GM23338 (cell line): Measurements from ENCODE around the gene ANKFY1. TPM values are rescaled to one million over a fixed set of nuclear protein-coding genes. Genes with fewer than 3 reads are reported as not detected.

Source experiments
- ATAC-seq: fragments of 200-7000 bp; cut with Tn5 transposase; 3 replicates; pipeline ENCODE4 v1.9.1; 2020
- DNase-seq: peaks from one replicate; pipeline ENCODE4 v3.0.0-alpha.2; 2015; ENCODE audit warnings: low spot score
- H2AFZ ChIP-seq: fragments of 200-600 bp; sonication (generic); 2 replicates; pipeline ENCODE4 v1.8.0; 2016; ENCODE audit warnings: antibody characterized with exemption, mild to moderate bottlenecking, moderate library complexity
- H3F3A ChIP-seq: fragments of 200-600 bp; sonication (generic); replicated peaks from 2 replicates; pipeline ENCODE4 v1.8.0; 2017; ENCODE audit warnings: antibody characterized with exemption, mixed run types, low read depth
- H3K27ac ChIP-seq: fragments of 200-600 bp; sonication (generic); 2 replicates; pipeline ENCODE4 v1.6.1; 2016; ENCODE audit warnings: low read depth
- H3K27me3 ChIP-seq: fragments of 200-600 bp; sonication (generic); 2 replicates; pipeline ENCODE4 v1.8.0; 2016; ENCODE audit warnings: mild to moderate bottlenecking, mixed run types, moderate library complexity; ENCODE audit not compliant: insufficient read depth
- H3K36me3 ChIP-seq: fragments of 200-600 bp; sonication (generic); 2 replicates; pipeline ENCODE4 v1.8.0; 2016; ENCODE audit warnings: mild to moderate bottlenecking; ENCODE audit not compliant: insufficient read depth
- H3K4me1 ChIP-seq: fragments of 200-600 bp; sonication (generic); 2 replicates; pipeline ENCODE4 v1.8.0; 2016; ENCODE audit warnings: mild to moderate bottlenecking, moderate library complexity; ENCODE audit not compliant: insufficient read depth
- H3K4me2 ChIP-seq: fragments of 200-600 bp; sonication (generic); 2 replicates; pipeline ENCODE4 v1.7.1; 2017; ENCODE audit warnings: mixed run types
- H3K4me3 ChIP-seq: fragments of 200-600 bp; sonication (generic); 2 replicates; pipeline ENCODE4 v1.6.1; 2016; ENCODE audit warnings: mixed run types
- H3K79me2 ChIP-seq: fragments of 200-600 bp; sonication (generic); replicated peaks from 2 replicates; pipeline ENCODE4 v1.8.0; 2017; ENCODE audit warnings: mild to moderate bottlenecking; ENCODE audit not compliant: insufficient read depth
- H3K9me2 ChIP-seq: fragments of 200-600 bp; sonication (generic); 2 replicates; pipeline ENCODE4 v1.8.0; 2017; ENCODE audit not compliant: insufficient read depth
- H4K20me1 ChIP-seq: fragments of 200-600 bp; sonication (generic); replicated peaks from 2 replicates; pipeline ENCODE4 v1.8.0; 2017; ENCODE audit warnings: mild to moderate bottlenecking; ENCODE audit not compliant: insufficient read depth
- H3K27ac Mint-ChIP-seq: 2 replicates; pipeline ENCODE4 v1.8.0; 2020; ENCODE audit warnings: inconsistent platforms, mild to moderate bottlenecking, moderate library complexity, mixed read lengths
- H3K27me3 Mint-ChIP-seq: 3 replicates; pipeline ENCODE4 v1.8.0; 2022; ENCODE audit warnings: low read depth, mild to moderate bottlenecking, moderate library complexity, mixed read lengths, inconsistent platforms; ENCODE audit not compliant: insufficient read depth, poor library complexity
- H3K36me3 Mint-ChIP-seq: 3 replicates; pipeline ENCODE4 v1.8.0; 2021; ENCODE audit warnings: low read depth, mild to moderate bottlenecking, inconsistent platforms, moderate library complexity, mixed read lengths
- H3K4me1 Mint-ChIP-seq: 3 replicates; pipeline ENCODE4 v1.8.0; 2020; ENCODE audit warnings: mild to moderate bottlenecking, inconsistent platforms, mixed read lengths
- H3K4me3 Mint-ChIP-seq: 3 replicates; pipeline ENCODE4 v1.8.0; 2021; ENCODE audit warnings: moderate library complexity, mild to moderate bottlenecking, inconsistent platforms, mixed read lengths
- H3K9me3 Mint-ChIP-seq: 3 replicates; pipeline ENCODE4 v1.8.0; 2020; ENCODE audit warnings: moderate library complexity, mild to moderate bottlenecking, inconsistent platforms, mixed read lengths
- CREB1 ChIP-seq: fragments of 250-450 bp; sonication (Bioruptor Pico); IDR thresholded peaks from 2 replicates; pipeline ENCODE4 v1.5.0; 2020; ENCODE audit warnings: low read depth, mild to moderate bottlenecking, moderate library complexity
- EZH2 ChIP-seq: fragments of 200-600 bp; sonication (generic); IDR thresholded peaks from one replicate; pipeline ENCODE4 v1.8.0; 2017; ENCODE audit warnings: antibody characterized with exemption, mild to moderate bottlenecking, low read depth; ENCODE audit not compliant: unreplicated experiment
- EZH2phosphoT487 ChIP-seq: fragments of 200-600 bp; sonication (generic); IDR thresholded peaks from one replicate; pipeline ENCODE4 v1.8.1; 2018; ENCODE audit warnings: antibody characterized with exemption; ENCODE audit not compliant: unreplicated experiment
- JUNB ChIP-seq: IDR thresholded peaks from one replicate; pipeline ENCODE4 v1.6.1; 2016; ENCODE audit warnings: antibody characterized with exemption; ENCODE audit not compliant: unreplicated experiment
- NANOG ChIP-seq: IDR thresholded peaks from 2 replicates; pipeline ENCODE4 v1.6.1; 2016; ENCODE audit warnings: antibody characterized with exemption, borderline replicate concordance
- POLR2AphosphoS5 ChIP-seq: IDR thresholded peaks from 2 replicates; pipeline ENCODE4 v1.6.1; 2016; ENCODE audit warnings: antibody characterized with exemption, low read depth
- STAT1 ChIP-seq: IDR thresholded peaks from one replicate; pipeline ENCODE4 v1.6.1; 2016; ENCODE audit warnings: antibody characterized with exemption; ENCODE audit not compliant: unreplicated experiment
- ZNF114 ChIP-seq: fragments of 250-450 bp; sonication (Bioruptor Pico); IDR thresholded peaks from 2 replicates; pipeline ENCODE4 v1.5.0; 2020; ENCODE audit warnings: mild to moderate bottlenecking, moderate library complexity
- ZNF331 ChIP-seq: fragments of 250-450 bp; sonication (Bioruptor Pico); IDR thresholded peaks from 2 replicates; pipeline ENCODE4 v1.5.0; 2020; ENCODE audit warnings: low read depth, mild to moderate bottlenecking, moderate library complexity
- polyA plus RNA-seq: library from polyadenylated mRNA; unstranded; fragments of >200 nt; fragmentation: Nextera tagmentation; extraction: Ambion mirVana; gene quantifications from 2 replicates; pipeline ENCODE4 v1.2.1, GENCODE V29; 2016
- total RNA-seq: library from RNA; depleted of rRNA; stranded (reverse); fragments of >200 nt; shearing (Covaris generic); gene quantifications from 2 replicates; pipeline ENCODE4 v1.2.3, GENCODE V29; 2014
- TF ChIP-seq, protein P1 (sequence below): fragments of 250-450 bp; sonication (Bioruptor Pico); IDR thresholded peaks from 2 replicates; pipeline ENCODE4 v1.5.0; 2020; ENCODE audit warnings: mild to moderate bottlenecking, moderate library complexity
- TF ChIP-seq, protein P2 (sequence below): IDR thresholded peaks from one replicate; pipeline ENCODE4 v1.6.1; 2018; ENCODE audit warnings: antibody characterized with exemption; ENCODE audit not compliant: unreplicated experiment
- TF ChIP-seq, protein P3 (sequence below): IDR thresholded peaks from 2 replicates; pipeline ENCODE4 v1.6.1; 2016; ENCODE audit warnings: antibody characterized with exemption
- TF ChIP-seq, protein P4 (sequence below), 2 experiments: fragments of 200-600 bp in 1 of 2; sonication (generic) in 1 of 2; conservative IDR thresholded peaks; 2 replicates each; pipeline versions ENCODE4 v1.5.1 to v1.6.1; 2016 to 2017; ENCODE audit warnings: antibody characterized with exemption in 2 of 2, low read depth in 2 of 2, mild to moderate bottlenecking in 2 of 2, moderate library complexity in 1 of 2

The ANKFY1 gene
- total and polyA plus RNA-seq, 2 experiments from 2014 or later = 12.9 to 44.4 TPM

DNA sequence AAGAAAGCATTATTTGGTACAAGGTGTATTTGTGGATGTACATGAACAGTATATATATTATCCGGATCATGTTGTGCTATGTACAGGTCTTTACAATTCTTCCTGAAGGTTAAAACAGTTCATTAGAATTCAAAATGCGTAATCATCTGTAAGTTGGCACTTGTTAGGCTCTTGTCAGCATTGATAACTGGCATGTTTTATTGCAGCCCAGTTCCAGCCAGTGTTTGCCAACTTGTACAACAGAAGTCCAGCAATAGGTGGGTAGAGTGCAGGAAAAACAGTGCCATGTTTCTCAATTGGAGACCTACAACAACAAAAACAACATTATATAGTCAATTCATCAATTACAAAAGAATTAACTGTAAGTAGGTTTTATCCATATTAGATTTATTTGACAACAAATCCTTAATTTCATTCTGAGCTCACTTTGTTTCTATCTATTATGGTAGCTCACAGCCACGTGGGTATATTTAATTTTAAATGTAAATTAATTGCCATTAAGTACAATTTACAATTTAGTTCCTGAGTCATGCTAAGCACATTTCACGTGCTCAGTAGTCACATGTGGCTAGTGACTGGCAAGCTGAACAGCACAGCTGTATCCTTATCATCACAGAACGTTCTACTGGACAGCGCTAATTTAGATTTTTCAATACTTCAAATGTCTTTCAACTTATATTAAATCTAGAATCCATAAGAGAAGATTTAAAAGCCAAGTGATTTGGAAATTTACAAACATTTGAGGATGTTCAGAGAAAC is 8.6 kb upstream of the ANKFY1 start:
- Mint-ChIP-seq H3K4me1 (peaks cover 7% of the 10 kb centered on the region; the same call in 2 of the 3 replicates), H3K36me3 (peaks cover 52% of the 10 kb centered on the region; the same call in 2 of the 3 replicates), H3K27me3 (no peaks in the 10 kb centered on the region), H3K4me3 (no peak overlapping the region), H3K9me3 (no peaks in the 10 kb centered on the region; the same call in 2 of the 3 replicates), H3K27ac (no peak overlapping the region; the same call in 1 of the 2 replicates)
- peaks cover 26% of the 10 kb centered on the region for H3K36me3 ChIP-seq
- no peak for TF ChIP-seq ZNF114 (CRISPR knock-in tag)
- no peak for TF ChIP-seq POLR2AphosphoS5
- TF ChIP-seq EZH2 = no peak
- TF ChIP-seq, protein P1, sequence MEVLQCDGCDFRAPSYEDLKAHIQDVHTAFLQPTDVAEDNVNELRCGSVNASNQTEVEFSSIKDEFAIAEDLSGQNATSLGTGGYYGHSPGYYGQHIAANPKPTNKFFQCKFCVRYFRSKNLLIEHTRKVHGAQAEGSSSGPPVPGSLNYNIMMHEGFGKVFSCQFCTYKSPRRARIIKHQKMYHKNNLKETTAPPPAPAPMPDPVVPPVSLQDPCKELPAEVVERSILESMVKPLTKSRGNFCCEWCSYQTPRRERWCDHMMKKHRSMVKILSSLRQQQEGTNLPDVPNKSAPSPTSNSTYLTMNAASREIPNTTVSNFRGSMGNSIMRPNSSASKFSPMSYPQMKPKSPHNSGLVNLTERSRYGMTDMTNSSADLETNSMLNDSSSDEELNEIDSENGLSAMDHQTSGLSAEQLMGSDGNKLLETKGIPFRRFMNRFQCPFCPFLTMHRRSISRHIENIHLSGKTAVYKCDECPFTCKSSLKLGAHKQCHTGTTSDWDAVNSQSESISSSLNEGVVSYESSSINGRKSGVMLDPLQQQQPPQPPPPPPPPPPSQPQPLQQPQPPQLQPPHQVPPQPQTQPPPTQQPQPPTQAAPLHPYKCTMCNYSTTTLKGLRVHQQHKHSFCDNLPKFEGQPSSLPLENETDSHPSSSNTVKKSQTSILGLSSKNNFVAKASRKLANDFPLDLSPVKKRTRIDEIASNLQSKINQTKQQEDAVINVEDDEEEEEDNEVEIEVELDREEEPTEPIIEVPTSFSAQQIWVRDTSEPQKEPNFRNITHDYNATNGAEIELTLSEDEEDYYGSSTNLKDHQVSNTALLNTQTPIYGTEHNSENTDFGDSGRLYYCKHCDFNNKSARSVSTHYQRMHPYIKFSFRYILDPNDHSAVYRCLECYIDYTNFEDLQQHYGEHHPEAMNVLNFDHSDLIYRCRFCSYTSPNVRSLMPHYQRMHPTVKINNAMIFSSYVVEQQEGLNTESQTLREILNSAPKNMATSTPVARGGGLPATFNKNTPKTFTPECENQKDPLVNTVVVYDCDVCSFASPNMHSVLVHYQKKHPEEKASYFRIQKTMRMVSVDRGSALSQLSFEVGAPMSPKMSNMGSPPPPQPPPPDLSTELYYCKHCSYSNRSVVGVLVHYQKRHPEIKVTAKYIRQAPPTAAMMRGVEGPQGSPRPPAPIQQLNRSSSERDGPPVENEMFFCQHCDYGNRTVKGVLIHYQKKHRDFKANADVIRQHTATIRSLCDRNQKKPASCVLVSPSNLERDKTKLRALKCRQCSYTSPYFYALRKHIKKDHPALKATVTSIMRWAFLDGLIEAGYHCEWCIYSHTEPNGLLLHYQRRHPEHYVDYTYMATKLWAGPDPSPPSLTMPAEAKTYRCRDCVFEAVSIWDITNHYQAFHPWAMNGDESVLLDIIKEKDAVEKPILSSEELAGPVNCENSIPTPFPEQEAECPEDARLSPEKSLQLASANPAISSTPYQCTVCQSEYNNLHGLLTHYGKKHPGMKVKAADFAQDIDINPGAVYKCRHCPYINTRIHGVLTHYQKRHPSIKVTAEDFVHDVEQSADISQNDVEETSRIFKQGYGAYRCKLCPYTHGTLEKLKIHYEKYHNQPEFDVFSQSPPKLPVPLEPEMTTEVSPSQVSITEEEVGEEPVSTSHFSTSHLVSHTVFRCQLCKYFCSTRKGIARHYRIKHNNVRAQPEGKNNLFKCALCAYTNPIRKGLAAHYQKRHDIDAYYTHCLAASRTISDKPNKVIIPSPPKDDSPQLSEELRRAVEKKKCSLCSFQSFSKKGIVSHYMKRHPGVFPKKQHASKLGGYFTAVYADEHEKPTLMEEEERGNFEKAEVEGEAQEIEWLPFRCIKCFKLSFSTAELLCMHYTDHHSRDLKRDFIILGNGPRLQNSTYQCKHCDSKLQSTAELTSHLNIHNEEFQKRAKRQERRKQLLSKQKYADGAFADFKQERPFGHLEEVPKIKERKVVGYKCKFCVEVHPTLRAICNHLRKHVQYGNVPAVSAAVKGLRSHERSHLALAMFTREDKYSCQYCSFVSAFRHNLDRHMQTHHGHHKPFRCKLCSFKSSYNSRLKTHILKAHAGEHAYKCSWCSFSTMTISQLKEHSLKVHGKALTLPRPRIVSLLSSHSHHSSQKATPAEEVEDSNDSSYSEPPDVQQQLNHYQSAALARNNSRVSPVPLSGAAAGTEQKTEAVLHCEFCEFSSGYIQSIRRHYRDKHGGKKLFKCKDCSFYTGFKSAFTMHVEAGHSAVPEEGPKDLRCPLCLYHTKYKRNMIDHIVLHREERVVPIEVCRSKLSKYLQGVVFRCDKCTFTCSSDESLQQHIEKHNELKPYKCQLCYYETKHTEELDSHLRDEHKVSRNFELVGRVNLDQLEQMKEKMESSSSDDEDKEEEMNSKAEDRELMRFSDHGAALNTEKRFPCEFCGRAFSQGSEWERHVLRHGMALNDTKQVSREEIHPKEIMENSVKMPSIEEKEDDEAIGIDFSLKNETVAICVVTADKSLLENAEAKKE (CRISPR knock-in tag) = no peak
- TF ChIP-seq, protein P2, sequence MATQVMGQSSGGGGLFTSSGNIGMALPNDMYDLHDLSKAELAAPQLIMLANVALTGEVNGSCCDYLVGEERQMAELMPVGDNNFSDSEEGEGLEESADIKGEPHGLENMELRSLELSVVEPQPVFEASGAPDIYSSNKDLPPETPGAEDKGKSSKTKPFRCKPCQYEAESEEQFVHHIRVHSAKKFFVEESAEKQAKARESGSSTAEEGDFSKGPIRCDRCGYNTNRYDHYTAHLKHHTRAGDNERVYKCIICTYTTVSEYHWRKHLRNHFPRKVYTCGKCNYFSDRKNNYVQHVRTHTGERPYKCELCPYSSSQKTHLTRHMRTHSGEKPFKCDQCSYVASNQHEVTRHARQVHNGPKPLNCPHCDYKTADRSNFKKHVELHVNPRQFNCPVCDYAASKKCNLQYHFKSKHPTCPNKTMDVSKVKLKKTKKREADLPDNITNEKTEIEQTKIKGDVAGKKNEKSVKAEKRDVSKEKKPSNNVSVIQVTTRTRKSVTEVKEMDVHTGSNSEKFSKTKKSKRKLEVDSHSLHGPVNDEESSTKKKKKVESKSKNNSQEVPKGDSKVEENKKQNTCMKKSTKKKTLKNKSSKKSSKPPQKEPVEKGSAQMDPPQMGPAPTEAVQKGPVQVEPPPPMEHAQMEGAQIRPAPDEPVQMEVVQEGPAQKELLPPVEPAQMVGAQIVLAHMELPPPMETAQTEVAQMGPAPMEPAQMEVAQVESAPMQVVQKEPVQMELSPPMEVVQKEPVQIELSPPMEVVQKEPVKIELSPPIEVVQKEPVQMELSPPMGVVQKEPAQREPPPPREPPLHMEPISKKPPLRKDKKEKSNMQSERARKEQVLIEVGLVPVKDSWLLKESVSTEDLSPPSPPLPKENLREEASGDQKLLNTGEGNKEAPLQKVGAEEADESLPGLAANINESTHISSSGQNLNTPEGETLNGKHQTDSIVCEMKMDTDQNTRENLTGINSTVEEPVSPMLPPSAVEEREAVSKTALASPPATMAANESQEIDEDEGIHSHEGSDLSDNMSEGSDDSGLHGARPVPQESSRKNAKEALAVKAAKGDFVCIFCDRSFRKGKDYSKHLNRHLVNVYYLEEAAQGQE = no peak
- no peak for TF ChIP-seq CREB1 (CRISPR knock-in tag)
- TF ChIP-seq ZNF331 (CRISPR knock-in tag) = no peak
- no peak for TF ChIP-seq EZH2phosphoT487
- no peak for TF ChIP-seq JUNB
- TF ChIP-seq, protein P3, sequence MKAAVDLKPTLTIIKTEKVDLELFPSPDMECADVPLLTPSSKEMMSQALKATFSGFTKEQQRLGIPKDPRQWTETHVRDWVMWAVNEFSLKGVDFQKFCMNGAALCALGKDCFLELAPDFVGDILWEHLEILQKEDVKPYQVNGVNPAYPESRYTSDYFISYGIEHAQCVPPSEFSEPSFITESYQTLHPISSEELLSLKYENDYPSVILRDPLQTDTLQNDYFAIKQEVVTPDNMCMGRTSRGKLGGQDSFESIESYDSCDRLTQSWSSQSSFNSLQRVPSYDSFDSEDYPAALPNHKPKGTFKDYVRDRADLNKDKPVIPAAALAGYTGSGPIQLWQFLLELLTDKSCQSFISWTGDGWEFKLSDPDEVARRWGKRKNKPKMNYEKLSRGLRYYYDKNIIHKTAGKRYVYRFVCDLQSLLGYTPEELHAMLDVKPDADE = no peak
- no peak for TF ChIP-seq STAT1
- no peak for TF ChIP-seq NANOG
- TF ChIP-seq, protein P4, sequence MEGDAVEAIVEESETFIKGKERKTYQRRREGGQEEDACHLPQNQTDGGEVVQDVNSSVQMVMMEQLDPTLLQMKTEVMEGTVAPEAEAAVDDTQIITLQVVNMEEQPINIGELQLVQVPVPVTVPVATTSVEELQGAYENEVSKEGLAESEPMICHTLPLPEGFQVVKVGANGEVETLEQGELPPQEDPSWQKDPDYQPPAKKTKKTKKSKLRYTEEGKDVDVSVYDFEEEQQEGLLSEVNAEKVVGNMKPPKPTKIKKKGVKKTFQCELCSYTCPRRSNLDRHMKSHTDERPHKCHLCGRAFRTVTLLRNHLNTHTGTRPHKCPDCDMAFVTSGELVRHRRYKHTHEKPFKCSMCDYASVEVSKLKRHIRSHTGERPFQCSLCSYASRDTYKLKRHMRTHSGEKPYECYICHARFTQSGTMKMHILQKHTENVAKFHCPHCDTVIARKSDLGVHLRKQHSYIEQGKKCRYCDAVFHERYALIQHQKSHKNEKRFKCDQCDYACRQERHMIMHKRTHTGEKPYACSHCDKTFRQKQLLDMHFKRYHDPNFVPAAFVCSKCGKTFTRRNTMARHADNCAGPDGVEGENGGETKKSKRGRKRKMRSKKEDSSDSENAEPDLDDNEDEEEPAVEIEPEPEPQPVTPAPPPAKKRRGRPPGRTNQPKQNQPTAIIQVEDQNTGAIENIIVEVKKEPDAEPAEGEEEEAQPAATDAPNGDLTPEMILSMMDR (conservative IDR thresholded peaks at IDR 0.05; ENCODE audit: low read depth in 2 of 2) = no peak
- H3F3A ChIP-seq = peaks cover 20% of the 10 kb centered on the region; the same call in 1 of the 2 replicates
- H3K27me3 ChIP-seq = no peaks in the 10 kb centered on the region
- H3K27ac ChIP-seq = no peak overlapping the region; the same call in 1 of the 2 replicates
- no peaks in the 10 kb centered on the region for H3K4me1 ChIP-seq
- DNase-seq (no peak), ATAC-seq (no peak)
- H3K4me3 ChIP-seq = no peak overlapping the region
- no peaks in the 10 kb centered on the region for H3K9me2 ChIP-seq
- H2AFZ ChIP-seq = no peak overlapping the region
- H4K20me1 ChIP-seq = peaks cover 36% of the 10 kb centered on the region
- H3K79me2 ChIP-seq = peaks cover 34% of the 10 kb centered on the region
- no peak overlapping the region for H3K4me2 ChIP-seq
